ENCODE measurements around the gene PTGER2. TPM values are rescaled to one million over a fixed set of nuclear protein-coding genes. Genes with fewer than 3 reads are reported as not detected.

The PTGER2 gene
- total and polyA plus RNA-seq, 10 of the 15 experiments (the other 5 are each of a cell fraction or from before 2014, with no cell fraction given): 0.03 to 1.6 (median 0.33) TPM

- no peak for TF ChIP-seq BCL11A (IDR thresholded peaks at IDR 0.05; ENCODE audit: low read depth, low read length)
- no peak for TF ChIP-seq NFXL1 (IDR thresholded peaks at IDR 0.05; ENCODE audit: borderline replicate concordance)
- TF ChIP-seq SP1 (IDR thresholded peaks at IDR 0.05; ENCODE audit: low read depth, low read length): no peak
- no peak for TF ChIP-seq HSF1 (IDR thresholded peaks at IDR 0.05; ENCODE audit: low read depth, low read length)
- no peak for TF ChIP-seq BRCA1 (IDR thresholded peaks at IDR 0.05; ENCODE audit: low read depth, low read length)
Observed at GRCh38 chr14:52333823-52334657, 19.9 kb downstream of the PTGER2 start (continued).

- Histone ChIP-seq H3K4me2 (ENCODE audit: control insufficient read depth, insufficient read depth) (no peak overlapping the region), H3K27ac (ENCODE audit: control insufficient read depth, insufficient read depth) (no peak overlapping the region), H3K9ac (ENCODE audit: control insufficient read depth, insufficient read depth, low read length) (no peak overlapping the region), H4K20me1 (ENCODE audit: control insufficient read depth, insufficient read depth) (no peaks in the 10 kb centered on the region), H3K4me3 (no peak overlapping the region), H3K9me3 (replicated peaks; ENCODE audit: control insufficient read depth, insufficient read depth, low read length) (no peaks in the 10 kb centered on the region), H2AFZ (ENCODE audit: control insufficient read depth, low read depth, low read length) (no peak overlapping the region), H3K4me1 (ENCODE audit: control insufficient read depth, insufficient read depth, low read length) (no peaks in the 10 kb centered on the region), H3K79me2 (ENCODE audit: control insufficient read depth, insufficient read depth, low read length) (no peaks in the 10 kb centered on the region), H3K27me3 (replicated peaks in 1 of 2; ENCODE audit: control insufficient read depth in 2 of 2, insufficient read depth in 2 of 2, low read length in 1 of 2) (peaks cover 0 to 2% of the 10 kb centered on the region in 2 experiments; a peak in 1 of 4 replicates), H3K36me3 (ENCODE audit: control insufficient read depth in 2 of 2, insufficient read depth in 2 of 2, low read length in 1 of 2) (no peaks in the 10 kb centered on the region)
- BruUV-seq (replicated peaks): no TSS peak
- no peak for DNase-seq (ENCODE audit: low read depth, low spot score)
- ChIA-PET SMC1A (ENCODE audit: uncharacterized antibody, unreplicated experiment) (no interaction called here), RAD21 (ENCODE audit: unreplicated experiment) (interaction anchor here (1.0 kb wide), 1 partner anchor 31 kb away, joined by 5 read pairs; no protein-coding TSS in a partner anchor), POLR2A (no interaction called here), CTCF (interaction anchor here (0.6 to 0.8 kb wide), 2 partner anchors 15 to 140 kb away, joined by 3 read pairs; no protein-coding TSS in a partner anchor)
- 0% methylated on average over 2 of the region's 2 CpGs for WGBS (ENCODE audit: insufficient coverage, insufficient replicate concordance, low lambda C conversion rate, missing lambda C conversion rate)
- in situ Hi-C loops (cut with MboI): no loop called here
- no peak for FAIRE-seq
- no peak for TF ChIP-seq CREM (IDR thresholded peaks at IDR 0.05; ENCODE audit: low read depth)
- no peak for TF ChIP-seq ASH2L (IDR thresholded peaks at IDR 0.05; ENCODE audit: borderline replicate concordance, low read depth)
- no peak for TF ChIP-seq ETV6 (conservative IDR thresholded peaks at IDR 0.05 in 1 of 2, IDR thresholded peaks at IDR 0.05 in 1 of 2; ENCODE audit: borderline replicate concordance in 1 of 2, low read depth in 1 of 2)
- ATAC-seq: no peak
- intact Hi-C loops (cut with micrococcal nuclease; ENCODE audit: unreplicated experiment): no loop called here
Observed at GRCh38 chr14:52336241-52336640, 22.1 kb downstream of the PTGER2 start.
